NOMO-1 treated with dmso at 0.1 percent for 144 hours (cell line): ENCODE data around the gene C3orf52.
"Not testable (repeated sequence)": the region's sequence is repeated elsewhere in the genome, so short reads cannot be mapped to it uniquely, and the experiment has no call there.

Experiments used
- DNase-seq: peaks from one replicate; lab custom pipeline; 2025; ENCODE audit not compliant: unreplicated experiment; lab: John Stamatoyannopoulos, UW

Gene C3orf52, protein sequence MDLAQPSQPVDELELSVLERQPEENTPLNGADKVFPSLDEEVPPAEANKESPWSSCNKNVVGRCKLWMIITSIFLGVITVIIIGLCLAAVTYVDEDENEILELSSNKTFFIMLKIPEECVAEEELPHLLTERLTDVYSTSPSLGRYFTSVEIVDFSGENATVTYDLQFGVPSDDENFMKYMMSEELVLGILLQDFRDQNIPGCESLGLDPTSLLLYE

DNA sequence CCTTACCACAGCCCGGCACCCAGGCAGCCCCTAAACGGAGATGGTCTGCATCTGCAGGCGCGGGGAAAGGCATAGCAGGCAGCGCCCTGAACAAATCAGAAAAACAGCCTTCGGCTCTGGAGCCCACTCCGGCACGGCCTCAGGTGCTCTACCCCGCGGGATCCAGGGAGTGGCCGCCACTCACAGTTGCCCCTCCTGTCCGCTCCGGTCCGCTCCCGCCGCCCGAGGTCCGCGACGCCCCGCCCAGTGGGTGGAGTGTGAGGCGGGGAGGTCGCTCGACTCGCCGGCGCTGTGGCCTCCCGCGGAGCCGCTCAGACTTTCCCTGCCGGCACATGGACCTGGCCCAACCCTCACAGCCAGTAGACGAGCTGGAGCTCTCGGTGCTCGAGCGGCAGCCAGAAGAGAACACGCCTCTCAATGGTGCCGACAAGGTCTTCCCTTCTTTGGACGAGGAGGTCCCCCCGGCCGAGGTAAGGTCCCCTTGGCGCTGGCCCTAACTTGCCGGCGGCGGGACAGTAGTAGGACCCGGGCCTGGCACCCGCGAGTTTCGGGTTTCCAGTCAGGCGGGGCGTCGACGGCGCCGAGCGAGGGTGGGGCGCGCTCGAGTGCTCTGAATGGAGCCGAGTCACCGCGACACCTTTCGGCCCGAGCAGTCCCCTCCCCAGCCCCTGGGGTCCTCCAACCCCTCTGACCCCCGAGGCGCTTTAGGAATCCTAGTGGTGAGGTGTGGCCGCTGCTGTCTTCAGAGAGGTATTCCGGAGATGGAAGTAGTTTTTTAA, at the start of gene C3orf52:
TSS of gene C3orf52 (plus strand) at position 314 of the 779 bp plus-strand sequence. CDS start at position 333, 19 bp downstream.
- DNase-seq: no peak

DNA sequence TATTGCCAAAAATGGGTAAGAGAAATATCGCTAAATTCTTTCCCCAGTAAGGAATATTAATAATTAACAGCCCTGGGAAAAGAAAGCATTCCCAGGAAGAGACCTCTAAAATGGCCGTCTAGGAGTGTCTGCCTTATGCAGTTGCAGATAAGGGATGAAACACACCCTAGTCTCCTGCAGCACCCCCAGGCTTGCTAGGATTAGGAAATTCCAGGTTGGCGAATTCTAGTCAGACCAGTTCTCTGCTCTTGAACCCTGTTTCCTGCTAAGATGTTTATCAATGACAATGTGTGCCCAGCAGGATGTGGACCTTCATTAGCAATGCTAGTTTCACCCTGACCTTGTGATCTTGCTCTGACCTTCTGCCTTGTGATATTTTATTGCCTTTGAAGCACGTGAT, 49.0 kb upstream of the C3orf52 start:
- not testable (repeated sequence) for DNase-seq

DNA sequence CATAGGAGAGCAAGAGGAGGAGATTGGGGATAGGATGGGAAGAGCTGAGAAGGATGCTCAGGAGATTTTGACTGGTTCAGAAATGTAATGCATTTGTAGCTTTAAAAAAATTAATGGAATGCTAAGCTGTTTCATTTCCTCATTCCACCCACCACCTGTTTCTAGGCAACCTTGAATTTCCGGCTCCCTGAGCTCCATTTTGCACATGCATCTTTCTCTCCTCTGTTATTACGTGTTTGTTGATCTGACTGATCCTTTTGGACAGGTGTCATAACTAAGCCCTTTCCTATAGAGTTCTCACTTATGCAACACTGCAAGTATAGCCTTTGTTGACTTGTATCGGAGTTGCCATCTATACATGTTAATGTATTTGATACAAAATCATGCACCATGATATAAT, 47.3 kb upstream of the C3orf52 start:
- no peak for DNase-seq

DNA sequence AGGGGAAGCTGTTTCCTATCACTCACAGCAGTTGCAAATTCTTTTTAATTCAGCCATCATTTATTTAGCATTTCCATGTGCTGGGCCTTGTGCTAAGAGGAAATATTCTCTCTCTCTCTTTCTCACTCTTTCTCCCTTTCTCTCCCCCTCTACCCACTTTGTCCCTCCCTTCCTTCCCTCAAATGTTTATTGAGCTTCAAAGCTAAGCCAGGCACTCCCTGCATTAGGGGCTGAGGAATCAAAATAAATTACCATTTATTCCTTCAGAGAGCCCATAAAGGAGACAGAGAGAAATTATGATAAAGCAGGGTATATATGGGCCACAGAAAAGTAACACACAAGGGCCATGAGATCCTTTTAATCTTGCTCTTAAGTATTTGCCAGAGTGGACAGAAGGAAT, 44.9 kb upstream of the C3orf52 start:
- DNase-seq: no peak

DNA sequence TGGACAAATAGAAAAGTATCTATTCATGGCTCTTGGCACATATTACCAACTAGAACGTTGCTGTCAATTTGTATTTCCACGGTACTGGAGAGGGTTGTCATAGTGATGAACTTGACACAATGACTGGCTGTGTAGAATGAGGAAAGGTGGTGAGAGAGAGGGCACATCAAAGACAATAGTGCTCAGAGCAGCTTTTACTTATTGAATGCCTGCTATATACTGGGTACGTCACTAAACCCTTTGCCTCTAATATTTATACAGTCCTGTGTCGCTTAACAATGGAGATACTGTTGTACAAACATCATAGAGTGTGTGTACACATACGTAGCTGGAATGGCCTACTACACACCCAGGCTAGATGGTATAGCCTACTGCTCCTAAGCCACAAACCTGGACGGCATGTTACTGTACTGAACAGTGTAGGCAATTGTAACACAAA, 43.3 kb upstream of the C3orf52 start:
- no peak for DNase-seq

DNA sequence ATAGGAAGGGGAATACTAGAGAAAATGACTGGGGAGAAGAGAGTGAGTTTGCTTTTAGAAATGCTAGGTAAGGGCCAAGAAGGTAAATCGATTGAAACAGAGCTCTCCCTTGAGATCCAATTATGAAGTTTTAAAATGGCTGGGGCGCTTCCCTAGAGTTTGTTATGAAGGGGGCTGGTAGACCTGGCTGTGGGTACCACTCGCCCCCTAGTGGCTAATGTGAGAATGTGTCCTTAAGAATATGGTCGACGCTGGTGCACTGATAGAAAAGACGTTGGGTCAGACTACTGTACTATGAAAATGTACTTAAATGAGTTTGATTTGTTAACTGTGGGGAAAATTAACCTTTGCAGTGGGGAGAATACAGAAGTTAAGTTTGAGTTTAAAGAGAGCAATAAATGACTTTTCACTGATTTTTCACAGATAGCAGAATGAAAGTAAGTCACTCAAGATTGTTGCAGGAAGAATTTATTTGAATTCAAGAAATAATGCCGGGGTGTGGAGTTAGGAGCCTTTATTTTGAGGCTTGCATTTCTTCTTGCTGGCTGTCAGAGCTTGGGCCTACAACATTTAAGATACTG, 42.5 kb upstream of the C3orf52 start:
- peak; percentile 44 for DNase-seq

DNA sequence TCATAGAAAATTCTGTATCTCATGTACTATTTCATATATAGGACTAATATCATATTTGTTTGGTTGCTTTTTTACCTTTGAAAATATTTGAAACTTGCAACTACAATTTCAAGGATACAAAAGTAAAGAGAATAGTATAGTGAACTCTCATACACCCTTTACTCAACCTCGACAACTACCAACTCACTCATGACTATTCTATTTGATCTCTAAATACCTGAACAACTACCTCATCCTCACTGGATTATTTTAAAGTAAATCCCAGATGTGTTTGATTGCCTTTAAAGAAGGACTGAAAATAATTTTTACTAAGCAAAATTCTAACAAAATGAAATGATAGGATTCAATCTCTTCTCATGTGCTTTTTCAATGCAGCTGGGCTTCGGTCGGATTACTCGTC, 39.6 kb upstream of the C3orf52 start:
- no peak for DNase-seq

DNA sequence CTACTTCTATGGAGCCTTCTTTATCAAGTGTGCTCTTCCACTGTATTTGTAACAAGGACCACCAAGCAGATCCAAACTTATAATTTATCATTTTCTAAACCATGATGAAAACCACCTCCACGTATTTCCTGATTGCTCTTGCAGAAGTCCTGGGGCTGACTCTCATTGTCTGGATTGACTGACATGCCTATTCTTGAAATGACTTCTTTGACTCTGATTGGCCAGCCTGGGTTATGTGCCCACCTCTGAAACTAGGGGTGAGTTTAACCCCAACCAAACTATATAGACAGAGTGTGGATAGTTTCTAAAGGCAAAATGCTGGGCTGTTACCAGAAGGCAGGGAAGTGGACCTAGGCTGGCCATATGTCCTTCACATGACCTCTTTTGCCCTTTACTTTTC, 38.9 kb upstream of the C3orf52 start:
- no peak for DNase-seq

DNA sequence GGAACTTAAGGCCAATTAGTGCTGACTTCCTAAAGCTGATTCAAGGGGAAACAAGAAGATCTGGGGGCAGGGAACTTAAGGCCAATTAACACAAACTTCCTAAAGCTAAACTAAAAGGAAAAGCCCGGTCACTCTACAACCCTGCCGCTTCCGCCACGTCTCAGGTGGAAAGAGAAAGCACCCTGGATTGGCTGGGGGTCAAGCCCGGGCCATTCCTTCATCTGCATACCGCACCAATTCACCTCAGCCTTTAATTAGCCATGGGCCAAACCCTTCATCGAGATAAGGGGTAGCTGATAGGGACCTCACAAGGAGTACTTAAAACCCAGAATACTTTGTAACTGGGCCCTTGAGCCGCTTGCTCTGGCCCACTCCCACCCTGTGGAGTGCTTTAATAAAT, 37.3 kb upstream of the C3orf52 start:
- no peak for DNase-seq

DNA sequence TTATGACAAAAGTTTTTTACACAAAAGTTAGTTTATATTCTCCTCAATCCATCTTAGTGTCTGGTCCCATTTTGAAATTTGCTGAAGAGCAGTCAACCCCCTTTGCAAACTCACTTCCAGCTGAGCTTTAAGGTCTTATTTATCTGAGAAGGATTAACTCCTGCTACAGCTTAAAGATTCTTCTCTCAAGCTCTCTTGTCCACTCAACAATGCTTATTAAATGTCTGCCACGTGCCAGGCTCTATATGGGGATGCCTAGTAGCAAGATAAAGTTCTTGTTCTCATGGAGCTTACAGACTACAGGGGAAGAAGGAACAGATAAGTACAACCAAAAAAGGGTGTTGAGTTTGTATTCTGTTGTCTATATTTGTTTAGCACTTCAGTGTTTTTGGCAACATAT, 33.0 kb upstream of the C3orf52 start:
- DNase-seq: no peak

DNA sequence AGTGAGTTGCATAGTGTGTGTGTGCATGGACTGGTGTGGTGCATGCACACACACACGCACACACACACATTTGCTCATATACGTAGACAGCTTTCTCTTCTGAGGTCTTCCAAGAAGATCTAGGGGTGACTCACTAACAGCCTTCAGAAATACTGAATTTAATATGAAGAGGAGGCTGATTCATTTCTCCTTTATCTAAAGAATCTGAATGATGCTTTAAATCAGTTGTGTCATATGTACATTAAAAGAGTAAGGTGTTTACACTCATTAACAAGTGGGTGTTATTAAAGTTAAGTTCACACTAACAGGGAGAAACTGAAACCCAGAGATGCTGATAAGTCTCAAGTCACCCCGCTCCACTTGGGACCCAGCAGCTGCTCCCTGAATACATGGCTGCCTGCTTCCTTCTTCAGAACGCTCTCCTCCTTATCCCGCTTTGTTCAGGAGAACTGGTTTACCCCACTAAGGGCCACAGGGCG, 29.7 kb upstream of the C3orf52 start:
- no peak for DNase-seq

DNA sequence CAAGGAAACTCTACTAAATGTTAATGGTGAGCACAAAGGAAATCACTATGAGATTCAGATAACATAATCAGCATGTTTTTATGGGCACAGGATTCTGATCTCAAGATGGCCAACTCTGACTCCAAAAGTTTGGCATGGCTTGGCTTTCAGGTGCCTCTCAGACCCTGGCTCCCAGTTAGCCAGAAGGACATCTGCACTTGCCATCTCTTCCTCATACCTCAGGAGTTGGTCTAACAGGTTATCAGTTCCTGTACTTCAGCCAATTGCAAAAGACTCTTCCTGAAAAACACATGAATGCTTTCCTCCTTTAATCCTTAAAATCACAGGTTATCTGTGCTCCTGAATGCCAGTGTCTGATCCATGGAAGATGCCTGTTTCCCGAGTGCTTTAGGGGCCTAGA, 26.7 kb upstream of the C3orf52 start:
- DNase-seq: no peak

DNA sequence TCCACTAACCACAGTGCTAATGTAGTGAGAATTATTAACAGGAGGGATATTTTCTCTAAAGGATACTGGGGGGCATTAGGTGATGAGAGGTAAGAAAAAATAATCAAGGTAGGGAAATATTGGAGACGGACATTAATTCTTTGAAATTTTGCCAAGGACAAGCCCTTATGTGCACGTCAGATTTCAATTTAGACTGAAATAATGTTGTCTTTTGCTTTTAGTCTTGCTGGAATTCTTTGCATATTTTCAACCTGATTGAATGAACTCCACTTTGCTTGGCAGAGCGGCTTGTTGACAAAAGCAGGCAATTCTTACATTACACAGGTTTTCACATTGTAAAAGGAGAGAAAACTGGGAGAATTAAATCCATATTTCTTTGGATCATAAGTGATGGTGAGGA, 25.0 kb upstream of the C3orf52 start:
- no peak for DNase-seq

DNA sequence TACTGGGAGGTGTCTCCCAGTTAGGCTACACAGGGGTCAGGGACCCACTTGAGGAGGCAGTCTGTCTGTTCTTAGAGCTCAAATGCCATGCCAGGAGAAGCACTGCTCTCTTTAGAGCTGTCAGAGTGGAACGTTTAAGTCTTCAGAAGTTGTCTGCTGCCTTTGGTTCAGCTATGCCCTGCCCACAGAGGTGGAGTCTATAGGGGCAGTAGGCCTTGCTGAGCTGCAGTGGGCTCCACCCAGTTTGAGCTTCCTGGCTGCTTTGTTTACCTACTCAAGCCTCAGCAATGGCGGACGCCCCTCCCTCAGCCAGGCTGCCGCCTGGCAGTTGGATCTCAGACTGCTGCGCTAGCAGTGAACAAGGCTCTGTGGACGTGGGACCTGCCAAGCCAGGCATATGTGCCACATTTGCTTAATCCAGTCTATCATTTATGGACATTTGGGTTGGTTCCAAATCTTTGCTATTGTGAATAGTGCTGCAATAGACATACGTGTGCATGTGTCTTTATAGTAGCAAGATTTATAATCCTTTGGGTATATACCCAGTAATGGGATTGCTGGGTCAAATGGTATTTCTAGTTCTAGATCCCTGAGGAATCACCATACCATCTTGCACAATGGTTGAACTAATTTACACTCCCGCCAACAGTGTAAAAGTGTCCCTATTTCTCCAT, 13.7 kb upstream of the C3orf52 start:
- DNase-seq: not testable (repeated sequence)

DNA sequence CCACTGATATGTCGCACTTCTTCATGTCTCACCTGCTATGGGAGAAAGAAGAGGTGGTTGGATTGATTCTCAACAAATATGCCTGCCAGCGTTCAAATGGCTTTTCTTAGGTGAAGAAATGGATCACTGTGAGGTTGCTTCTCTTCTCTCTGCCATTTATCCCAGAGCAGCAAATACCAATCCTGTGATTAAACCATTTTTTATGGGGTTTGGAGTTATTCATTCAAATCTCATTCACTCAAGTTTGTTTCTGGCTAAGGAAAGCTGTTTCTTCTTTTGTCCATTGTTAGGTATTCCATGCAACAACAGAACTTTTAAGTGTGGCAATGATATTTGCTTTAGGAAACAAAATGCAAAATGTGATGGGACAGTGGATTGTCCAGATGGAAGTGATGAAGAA, 12.2 kb upstream of the C3orf52 start:
- no peak for DNase-seq

DNA sequence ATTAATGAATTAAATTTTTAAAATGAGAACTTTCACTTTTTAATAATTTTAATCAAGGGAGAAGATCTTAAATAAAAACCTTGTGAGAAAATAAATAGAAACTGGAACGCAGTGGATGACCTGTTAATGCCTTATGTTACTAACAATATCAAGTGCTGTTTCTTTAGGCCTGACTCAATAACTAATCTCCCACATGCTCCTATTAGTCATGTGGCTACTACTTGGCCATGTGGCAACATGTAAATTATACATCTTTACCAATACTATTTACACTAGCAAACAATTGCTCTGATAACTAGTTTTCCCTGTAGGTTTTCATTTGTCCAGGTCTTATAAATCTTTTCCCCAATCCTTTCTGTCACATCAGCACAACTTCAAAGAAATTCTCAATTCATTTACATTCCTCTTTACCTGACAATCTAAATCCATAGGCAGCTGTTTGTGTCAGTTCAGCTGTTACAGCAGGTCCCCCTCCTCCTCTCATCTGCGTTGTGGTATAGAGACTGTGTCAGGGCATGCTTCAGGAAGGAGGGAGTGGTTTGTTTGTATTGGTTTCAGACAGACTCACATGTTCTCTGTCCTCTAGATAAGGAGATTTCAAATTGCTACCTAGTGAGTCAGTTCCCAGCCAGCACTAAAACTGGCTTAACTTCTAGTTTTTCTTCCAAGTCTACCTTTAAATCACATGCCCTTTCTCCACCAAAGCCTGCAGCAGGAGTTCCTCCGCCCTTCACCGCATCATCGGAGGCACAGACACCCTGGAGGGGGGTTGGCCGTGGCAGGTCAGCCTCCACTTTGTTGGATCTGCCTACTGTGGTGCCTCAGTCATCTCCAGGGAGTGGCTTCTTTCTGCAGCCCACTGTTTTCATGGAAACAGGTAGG, 11.3 kb upstream of the C3orf52 start:
- DNase-seq: no peak

DNA sequence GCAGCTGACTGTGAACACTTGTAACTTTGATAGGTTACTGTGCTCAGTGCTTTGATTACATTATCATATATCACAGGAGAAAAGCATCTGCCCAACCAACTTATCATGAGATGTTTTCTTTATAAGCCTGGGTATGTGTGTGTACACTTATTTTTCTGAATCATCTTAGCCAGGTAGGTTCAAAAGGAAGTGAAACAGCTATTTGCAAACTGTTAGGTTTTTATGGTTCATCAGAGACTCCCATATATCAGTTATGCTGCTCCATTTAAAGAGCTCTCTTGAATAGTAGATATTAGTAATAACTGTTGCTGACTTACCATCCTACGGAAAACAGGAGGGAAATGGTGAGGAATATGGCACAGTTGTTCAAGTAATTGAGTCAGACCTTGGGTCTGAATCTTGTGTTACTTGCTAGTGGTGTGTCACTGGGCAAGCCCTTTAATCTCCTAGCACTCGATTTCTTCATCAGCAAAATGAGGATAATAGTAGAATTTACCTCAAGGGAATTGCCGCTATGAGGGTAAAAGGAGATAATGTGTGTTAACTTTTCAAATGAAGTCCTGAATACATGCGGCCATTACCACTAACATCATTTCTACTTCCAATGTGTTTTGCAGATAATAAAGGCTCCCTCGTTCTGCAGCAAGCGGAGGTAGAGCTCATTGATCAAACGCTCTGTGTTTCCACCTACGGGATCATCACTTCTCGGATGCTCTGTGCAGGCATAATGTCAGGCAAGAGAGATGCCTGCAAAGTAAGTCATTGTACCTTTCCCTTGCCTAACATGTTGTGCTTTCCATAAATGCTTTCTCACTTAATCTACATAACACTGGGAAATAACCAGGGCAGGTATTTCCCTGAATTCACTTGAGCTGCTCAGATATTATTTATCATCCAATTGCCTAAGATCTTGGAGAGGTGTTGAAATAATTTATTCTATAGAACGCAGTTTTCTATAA, 7.8 kb upstream of the C3orf52 start:
- DNase-seq: no peak

DNA sequence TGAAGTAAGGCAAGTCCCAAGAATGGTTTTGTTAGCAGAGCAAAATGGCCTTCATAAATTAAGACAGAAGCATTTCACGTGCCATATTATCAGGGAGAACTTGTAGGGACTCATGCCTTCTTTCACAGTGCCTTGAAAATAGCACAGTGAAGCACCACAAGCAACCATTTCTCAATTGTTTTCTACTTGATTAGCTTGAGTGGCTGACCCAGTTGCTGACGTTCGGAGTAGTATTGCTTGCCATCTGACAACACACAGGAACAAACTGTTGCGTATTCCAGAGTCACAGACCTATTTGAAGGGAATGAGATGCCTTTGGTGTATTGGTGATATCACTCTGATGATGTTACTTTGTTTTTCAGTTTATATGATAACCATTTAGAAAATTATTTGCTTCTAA, 3.0 kb upstream of the C3orf52 start:
- no peak for DNase-seq

DNA sequence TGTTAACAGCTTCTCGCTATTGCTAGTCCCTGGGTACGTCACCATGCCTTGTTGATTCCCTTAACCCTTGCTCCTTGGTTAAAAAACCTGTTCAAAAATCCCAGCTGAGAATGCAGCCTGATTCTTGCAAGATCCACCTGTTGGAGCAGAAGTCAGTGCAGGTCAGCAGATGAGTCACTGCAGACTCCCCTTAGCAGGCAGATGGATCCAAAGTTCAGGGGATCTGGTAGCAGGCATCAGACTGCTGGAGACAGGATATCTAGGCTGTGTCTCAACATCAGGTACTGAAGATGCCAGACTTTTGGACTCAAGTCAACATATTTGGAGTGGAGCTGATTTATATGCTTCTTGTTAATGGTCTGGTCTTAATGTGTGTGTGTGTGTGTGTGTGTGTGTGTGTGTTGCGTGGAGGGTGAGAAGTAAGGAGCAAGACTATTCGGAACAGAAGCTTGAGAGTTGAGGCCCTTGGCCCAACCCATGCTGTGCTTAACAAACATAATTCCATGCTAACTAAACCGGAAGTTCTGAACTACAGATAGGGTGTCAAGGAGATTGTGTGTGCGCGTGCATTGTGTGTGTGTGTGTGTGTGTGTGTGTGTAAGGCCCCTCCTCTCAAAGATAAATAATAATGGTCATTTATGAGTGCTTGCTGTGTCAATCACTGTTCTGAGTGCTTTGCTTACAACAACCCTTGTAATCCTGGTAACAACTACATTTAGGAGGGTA, 1.0 kb upstream of the C3orf52 start:
- no peak for DNase-seq
